Measurements from ENCODE around the gene NDRG2. TPM values are rescaled to one million over a fixed set of nuclear protein-coding genes. Genes with fewer than 3 reads are reported as not detected.
A peak's percentile ranks its signal among the peaks of the same experiment; 100 is the strongest.
"Not testable (repeated sequence)": the region's sequence is repeated elsewhere in the genome, so short reads cannot be mapped to it uniquely, and the experiment has no call there.

NDRG2 gene
- total RNA-seq, 1 donor from 2014 or later, result 54.7 TPM

DNA sequence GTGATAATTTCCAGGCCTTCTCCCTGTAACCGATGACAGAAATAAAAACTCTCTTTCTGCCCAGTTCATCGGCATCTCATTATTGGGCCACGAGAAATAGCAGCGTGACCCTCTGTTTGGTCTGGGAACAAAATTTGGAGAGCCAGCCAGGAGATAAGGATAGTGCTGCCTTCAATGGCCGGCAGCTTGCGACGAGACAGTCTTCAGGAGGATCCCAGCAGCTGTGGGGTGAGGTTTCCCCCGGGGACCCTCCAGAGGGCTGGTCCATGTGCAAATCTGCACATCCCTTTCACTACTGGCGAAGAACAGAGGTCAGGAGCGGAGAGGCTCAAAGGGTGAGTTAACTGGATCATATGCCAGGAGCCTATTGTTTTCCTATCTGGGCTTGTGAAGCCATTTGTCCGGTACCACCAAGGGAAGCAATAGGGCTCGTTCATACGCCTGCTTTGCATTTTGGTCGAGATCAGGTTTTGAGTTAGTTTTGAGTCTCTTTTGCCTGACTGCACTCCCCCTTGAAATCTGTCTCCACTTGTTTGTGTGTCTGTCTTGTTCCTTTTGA, 21.0 kb downstream of the NDRG2 start:
- ATAC-seq, result no peak

DNA sequence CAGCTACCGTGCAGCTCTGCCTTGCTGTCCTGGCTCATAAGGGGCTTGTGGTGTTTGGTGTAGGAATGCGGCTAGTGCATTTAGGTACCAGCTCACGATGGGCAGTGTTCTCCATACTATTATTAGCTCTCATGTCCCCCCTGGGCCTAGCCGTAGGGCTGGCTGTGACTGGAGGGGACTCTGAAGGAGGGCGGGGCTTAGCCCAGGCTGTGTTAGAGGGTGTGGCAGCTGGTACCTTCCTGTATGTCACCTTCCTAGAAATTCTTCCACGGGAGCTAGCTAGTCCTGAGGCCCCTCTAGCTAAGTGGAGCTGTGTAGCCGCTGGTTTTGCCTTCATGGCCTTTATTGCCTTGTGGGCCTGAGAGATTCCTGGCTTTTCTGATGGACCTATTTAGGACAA, 23.6 kb downstream of the NDRG2 start:
- no peak for ATAC-seq

DNA sequence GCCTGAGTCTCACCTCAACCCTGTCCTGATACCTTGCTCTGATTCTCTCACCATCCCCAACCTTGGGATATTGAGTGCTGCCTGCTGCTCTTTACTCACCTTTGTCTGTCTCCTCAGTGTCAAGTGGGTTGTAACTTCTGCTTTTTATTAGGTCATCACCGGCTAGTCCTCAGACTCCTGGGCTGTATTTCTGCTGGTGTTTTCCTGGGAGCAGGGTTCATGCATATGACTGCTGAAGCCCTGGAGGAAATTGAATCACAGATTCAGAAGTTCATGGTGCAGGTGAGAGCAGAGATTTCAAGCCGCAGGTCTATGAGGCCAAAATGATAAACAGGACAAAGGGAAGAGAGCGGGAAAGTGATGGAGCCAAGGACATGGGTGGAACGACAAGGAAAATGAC, 25.3 kb downstream of the NDRG2 start:
- ATAC-seq, result no peak

DNA sequence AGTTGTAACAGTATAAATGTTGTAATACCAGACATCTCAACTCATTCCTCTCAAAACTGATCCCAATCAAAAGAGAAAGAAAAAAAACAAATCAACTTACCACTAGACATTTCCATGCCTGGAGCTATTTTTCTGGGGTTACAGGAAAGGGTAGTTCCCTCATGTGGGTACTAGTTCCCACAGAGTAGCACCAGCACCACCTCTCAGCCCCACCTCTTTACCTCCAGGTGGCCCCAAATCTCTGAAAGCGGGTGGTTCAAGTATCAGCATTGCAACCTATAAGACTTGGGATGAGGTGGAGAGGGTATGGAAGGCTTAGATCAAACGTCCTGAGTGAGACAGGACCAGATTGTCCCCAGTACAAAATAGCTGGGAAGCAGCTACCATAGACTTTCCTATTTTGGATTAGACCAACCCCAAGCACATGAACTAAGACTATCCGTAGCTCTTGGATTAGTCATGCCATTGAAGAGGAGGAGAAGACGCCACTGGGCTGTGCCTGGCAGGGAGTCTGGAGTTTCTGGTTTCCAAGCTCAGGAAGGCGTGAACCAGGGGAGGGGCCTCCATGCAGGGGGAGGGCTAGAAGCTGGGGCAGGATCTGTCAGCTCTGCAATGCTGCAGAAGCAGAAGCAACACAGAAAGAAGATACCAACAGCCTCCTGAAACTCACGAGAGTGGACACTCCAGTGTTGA, 26.0 kb downstream of the NDRG2 start, which contains the start of gene SLC39A2:
Gene SLC39A2, plus strand, starts transcription at position 620 of the 693 bp plus-strand sequence. CDS start 154 bp downstream, outside the sequence.
- peak; percentile 95 for ATAC-seq

DNA sequence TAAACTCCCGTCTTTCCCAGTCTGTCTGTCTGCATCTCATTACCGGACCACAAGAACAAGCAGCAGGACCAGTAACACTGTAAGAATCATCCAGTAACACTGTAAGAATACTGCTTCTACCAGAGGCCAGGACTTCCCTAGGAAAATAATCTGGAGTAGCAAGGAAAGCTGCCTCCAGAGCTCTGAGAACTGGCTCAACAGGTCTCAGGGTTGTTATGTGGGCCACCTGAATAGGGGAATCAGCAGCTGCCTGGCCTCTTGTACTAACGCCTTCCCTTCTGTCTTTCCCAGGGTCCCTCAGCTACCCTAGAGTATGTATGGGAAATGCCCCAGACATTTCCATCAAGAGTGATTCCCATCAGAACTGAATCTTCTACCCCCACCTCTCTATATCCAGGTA, 26.7 kb downstream of the NDRG2 start:
- ATAC-seq, result peak; percentile 58

DNA sequence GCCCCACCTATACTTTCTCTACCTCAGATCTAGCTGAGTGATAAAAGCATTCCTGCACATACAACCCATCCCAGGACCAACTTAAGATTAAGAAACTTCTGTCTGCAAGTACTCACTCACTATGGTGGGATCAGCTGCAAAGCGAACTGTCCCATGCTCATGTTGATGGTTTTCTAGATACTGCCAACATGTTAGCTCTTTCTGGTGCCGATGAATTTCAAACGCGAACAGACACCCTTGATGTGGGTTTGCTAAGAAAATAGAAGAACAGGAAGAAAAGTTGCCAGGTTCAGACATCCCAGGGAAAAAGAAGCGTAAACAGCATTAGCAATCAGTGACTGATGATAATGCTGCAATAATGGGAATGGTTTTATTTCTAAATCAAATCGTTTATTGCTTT, 27.3 kb downstream of the NDRG2 start:
- no peak for ATAC-seq

DNA sequence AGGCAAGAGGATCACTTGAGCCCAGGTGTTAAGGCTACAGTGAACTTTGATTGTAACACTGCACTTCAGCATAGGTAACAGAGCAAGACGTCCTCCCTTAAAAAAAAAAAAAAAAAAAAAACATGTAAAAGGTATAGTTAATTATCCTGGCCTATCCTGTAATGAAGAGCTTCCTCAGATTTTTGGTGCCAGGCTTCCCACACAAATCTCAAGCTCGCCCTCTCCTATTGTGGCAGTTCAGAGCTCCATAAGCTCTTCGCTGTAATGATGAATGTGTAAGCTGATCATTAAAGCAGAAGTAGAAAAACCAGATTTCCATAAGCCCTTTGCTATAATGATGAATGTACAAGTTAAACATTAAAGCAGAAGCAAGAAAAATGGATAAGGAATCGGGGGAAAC, 27.7 kb downstream of the NDRG2 start:
- peak; percentile 24 for ATAC-seq

DNA sequence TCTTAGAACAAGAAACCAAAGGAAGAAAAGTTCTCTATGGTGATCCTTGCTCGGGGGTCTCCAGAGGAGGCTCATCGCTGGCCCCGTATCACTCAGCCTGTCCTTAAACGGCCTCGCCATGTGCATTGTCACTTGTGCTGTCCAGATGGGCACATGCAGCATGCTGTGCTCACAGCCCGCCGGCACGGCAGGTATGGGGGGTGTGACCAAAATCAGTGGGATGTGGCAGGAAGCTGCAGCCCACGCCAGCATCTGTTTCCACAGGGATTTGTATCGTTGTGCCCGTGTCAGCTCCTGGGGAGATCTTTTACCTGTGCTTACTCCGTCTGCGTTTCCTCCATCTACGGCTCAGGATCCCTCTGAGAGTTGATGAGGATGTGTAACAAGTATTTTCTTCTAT, 28.3 kb downstream of the NDRG2 start:
- ATAC-seq, result no peak

DNA sequence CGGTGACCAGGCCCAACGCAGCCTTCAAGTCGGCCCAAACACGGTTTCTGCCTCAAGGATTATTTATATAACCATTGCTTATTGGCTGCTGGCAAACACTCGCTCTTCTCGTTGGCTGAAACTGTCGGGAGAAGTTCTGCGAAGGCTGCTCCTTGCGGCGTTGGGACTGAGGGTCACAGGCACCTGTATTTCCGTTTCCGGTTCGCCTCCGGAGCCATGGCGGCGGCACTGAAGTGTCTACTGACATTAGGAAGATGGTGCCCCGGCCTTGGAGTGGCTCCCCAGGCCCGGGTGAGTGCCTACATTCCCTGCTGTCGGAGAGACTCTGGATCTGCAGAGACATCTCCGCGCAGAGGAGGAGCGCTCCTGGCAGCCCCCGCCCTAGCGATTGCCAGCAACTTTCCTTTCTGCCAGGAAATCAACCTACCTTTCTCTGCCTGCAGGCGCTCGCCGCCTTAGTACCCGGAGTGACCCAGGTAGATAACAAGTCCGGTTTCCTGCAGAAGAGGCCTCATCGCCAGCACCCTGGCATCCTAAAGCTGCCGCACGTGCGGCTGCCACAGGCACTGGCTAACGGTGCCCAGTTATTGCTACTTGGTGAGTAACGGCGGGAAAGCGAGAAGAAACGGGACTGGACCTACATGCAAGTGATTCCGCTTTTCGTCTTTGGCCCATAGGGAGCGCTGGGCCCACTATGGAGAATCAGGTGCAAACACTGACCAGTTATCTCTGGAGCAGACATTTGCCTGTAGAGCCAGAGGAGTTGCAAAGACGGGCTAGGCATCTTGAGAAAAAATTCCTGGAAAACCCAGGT, 34.9 kb downstream of the NDRG2 start, which contains the start of gene METTL17:
Gene METTL17, plus strand, starts transcription at position 194 of the 814 bp plus-strand sequence. Its CDS starts 23 bp downstream, at position 217.
- ATAC-seq, result peak; percentile 86

DNA sequence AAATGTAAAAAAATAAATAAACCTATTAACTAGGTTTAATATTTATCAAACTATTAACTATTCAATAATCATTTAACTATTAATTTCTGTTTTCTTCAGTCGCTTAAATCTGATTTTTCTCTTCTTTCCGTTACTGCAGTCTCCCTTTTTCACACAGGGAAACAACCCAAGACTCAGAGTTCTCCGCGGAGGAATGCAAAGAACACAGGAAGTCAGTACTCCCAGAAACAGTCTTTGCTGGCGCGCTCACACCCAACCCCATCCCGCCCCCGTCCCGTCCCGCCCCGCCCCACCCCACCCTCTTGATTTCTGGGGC, 35.4 kb downstream of the NDRG2 start:
- ATAC-seq, result no peak

DNA sequence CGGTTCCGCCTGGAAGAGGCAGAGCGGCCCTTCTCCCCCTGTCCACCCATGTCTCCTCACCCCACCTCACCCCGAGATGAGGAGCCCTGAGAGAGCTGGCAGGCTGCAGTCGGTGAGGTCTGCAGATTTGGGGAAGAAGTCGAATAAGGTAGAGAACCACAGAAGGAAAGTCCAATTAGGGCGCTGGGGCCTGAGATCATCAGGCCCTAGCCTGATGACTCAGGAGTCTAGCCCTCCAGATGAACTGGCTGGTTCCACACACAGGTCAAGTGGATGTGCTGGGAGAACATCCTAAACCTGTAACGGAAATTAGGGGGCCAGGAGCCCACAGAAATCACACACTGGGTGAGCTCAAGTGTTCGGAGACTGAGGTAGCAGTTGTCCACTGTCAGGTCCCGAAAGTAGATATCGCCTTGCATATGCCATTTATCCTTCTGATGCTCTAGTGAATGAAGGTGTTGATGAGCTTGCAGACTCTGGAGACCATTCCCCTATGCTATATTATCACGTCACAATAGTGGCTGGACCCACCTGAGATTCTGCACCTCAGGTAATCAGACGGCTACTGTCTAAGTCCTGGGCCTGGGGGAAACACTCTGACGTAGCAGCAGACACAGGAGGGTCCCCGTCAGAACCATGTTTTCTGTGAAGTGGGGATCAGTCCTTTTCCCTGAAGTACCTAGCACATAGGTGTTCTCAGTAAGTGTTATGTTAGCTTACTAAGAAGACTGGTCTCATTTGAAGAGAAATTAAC, 36.0 kb downstream of the NDRG2 start:
- no peak for ATAC-seq

DNA sequence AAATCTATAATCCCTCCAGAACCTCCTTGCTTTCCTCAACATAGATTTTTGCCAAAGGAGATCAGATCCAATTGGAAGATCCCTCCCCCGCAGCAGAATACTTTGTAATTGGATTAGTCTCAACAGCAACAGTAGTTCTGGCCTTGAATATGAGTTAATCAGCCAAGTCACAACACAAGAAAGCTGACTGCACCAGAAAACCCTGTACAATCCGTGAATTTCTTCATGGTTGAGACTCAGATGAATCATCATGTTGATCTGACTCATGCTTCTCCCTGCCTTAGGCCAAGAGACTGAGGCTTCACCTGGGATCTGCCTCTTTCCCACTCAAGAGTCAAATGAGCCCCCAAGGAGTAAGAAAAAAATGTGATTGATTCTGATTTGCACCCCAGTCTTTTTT, 38.0 kb downstream of the NDRG2 start:
- peak; percentile 83 for ATAC-seq

DNA sequence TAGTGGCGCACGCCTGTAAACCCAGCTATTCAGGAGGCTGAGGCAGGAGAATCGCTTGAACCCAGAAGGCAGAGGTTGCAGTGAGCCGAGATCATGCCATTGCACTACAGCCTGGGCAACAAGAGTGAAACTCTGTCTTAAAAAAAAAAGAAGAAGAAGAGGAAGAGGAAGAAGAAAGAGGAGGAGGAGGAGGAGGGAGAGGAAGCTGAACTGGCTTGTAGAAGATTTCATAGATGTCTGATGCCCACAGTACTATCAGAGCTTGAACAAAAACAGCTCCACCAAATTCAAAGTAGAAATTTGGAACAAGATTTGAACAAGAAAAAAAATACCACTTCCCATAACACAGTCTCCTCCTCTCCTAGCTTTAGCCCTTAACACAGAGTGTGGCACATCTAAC, 39.2 kb downstream of the NDRG2 start:
- ATAC-seq, result not testable (repeated sequence)

DNA sequence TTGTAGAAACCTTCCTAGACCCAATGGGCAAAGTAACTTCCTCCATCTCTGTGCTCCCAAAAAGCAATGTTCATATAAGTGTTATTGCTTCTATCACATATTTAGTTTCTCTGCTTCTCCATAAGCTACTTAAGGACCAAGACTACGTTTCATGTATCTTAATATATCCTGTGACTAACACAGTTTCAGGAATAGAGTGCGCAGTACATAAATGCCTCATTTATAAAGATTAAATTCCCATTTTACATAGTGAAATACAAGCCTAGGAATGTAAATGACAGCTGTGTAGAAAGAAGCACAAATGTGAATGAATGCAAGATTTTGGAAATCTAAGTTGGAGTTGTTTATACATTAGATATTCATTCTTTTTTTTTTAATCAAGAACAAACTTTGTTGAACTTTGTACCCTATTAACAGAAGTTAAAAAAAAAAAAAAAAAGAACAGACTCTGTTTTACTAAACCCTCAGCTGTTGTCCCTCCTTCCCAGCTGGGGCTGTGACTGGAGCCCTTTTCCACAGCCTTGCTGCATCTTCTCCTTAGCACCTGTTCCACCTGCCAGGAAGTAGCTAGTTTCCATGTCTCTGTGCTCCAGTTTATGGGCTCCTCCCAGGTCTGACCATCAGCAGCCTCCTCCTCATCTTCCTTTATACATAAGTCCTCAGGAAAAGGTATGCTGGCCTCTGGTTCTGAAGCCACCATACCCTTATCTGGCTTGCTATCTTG, 42.1 kb downstream of the NDRG2 start:
- ATAC-seq, result no peak

DNA sequence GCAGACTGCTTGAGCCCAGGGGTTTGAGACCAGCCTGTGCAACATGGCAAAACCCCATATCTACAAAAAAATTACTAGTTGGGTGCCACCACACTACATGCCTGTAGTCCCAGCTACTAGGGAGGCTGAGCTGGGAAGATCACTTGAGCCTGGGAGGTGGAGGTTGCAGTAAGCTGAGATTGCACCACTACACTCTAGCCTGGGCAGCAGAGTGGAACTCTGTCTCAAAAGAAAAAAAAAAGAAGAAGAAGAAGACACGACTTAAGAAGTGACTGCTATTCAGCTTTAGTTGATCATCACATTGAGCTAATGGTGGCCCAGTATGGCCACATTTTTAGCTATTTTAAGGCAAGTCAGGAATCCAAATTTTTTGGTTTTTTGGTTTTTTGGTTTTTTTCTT, 44.0 kb downstream of the NDRG2 start:
- no peak for ATAC-seq

DNA sequence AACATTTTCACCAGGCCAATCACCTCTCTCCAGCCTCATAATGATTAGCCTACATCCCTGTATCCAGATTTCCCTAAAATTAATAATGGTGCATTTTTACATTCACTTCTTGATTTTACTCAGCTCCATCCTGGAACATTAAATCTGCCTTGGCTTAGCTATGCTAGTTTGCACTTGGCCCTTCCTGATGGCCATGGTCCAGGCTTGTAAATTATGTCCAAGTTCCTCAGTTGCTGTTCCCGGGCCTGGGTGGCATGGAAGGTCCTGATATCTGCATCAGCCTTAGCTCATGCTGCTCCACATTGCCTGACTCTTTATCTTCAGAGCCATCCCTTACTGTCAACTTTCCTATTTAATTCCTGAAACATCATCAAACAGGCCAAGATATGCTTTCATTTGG, 46.2 kb downstream of the NDRG2 start:
- no peak for ATAC-seq

DNA sequence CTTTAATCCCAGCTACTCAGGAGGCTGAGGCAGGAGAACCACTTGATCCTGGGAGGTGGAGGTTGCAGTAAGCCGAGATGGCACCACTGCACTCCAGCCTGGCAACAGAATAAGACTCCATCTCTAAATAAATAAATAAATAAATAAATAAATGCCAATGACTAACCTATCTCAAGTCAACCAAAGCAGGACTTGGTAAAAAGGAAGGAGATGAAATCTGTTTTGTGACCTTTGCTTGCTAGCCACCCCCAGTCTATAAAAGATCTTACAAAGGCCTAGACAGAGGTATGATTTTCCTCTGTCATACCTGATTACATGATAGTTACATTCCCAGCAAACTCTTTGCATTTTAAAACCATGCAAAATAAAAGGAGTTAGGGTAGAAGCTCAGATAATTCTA, 48.6 kb downstream of the NDRG2 start:
- no peak for ATAC-seq

DNA sequence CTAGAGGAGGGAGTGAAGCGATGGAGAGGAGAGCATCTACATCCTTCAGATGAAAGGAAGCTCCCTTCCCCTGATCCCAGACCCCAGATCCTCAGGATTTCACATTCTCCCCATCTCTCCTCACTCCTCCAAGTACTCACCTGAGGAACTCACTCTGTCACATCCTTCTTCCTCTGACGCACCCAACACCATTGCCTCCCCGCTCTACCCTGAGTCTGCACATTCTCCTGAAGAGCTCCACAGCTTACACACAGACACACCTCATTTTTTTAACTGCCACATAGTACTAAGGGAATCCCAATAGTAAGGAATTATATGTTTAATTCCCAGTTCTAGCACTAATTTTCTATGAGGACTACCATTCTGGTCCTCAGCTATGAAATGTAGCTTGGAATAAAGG, 51.4 kb downstream of the NDRG2 start:
- ATAC-seq, result no peak

DNA sequence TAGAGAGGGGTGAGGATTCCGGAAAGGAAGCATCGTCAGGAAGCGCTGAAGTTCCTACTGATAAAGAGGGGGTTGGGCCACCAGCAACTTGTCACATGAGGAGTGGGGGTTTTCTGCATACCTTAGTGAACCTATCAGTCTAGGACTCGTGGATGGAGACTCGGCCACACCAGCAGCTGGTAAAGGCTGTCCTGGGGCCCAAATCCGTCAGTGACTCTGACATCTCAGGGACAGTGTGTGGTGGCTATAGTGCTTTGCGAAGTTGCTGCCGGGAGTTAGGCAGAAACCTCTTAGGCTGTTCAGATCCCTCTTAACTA, 53.2 kb downstream of the NDRG2 start:
- ATAC-seq, result no peak

DNA sequence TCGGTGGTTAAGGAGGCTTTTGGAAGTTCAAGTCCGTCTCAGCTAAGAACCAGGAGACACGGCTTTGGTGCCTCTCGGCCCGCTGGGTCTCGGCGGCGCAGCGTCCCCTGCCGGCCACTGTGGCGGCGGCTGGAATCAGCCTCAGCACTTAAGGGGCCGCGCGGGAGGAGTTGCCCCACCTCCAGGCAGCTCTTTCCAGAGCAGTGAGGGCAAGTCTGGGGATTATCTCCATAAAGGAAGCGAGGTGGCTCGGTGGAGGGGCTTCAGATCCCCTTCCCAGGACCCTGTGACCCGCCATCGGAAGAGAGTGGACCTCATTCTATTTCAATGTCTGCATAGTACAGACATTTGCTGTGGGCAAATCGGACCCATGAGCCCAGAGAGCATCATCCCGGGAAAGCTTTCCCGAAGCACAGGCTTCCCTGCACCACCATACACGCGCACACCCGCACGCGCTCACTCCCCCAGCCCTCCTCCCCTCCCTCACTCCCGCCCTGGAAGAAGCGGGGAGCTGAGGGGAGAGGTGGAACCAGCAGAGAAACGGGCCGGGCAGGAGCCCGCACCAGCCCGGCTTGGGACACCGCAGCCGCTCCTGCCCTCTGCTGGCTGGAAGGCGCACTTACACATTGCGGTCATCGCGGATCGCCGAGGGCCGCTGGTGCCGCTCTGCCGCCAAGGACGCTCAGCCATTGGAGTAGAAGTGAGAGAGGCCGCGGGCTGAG, 53.7 kb downstream of the NDRG2 start:
- peak; percentile 94 for ATAC-seq

DNA sequence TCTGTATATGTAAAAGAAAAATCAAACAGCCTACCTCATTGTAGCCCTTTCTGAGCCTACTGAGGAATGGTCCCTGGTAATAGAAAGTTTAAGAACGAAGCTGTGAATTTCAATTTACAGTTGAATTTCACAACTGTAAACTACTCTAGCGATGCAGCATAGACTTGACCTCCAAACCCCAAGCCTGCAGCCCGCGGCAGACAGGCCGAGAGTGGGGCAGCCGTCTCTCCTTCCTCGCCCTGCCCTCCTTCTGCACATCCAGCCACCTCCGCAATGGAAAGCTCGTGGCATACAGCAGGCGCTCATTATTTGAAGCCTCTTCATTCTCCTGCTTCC, 54.2 kb downstream of the NDRG2 start:
- ATAC-seq, result no peak

DNA sequence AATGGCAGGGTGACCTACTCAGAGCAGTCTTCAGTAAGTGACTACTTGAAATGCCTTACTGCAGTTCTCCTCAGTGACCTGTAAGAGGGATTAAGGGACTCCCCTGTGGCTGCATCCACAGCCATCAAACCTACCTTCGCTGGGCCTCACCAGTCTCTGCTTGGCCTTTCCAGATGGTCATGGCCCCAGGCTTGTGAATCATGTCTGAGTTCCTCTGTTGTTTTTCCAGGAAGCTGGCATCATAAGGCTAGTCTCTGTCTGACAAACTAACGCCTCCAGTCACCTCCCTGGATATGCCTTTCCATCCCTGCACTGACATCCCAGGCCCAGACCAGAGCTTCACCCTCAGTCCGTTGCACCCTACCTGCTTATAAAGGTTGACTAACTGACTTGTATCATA, 55.5 kb downstream of the NDRG2 start:
- no peak for ATAC-seq

Data from esophagus mucosa (tissue), 1 donor.